GM21381 (cell line): ENCODE results near the gene PIK3R4.

Source experiments
- ATAC-seq: cut with Tn5 transposase; IDR thresholded peaks from one replicate; pipeline ENCODE4 v1.9.1; 2021; ENCODE audit warnings: mild to moderate bottlenecking, moderate library complexity; ENCODE audit not compliant: unreplicated experiment

The PIK3R4 gene

GRCh38 chr3:130688697-130689470 lies 57.7 kb downstream of the PIK3R4 start:
- ATAC-seq, result no peak

- ATAC-seq, result no peak
Measured at GRCh38 chr3:130688015-130688688, 58.5 kb downstream of the PIK3R4 start.

GRCh38 chr3:130687327-130687726 lies 59.3 kb downstream of the PIK3R4 start:
- no peak for ATAC-seq

GRCh38 chr3:130686833-130687232 lies 59.8 kb downstream of the PIK3R4 start:
- peak; percentile 58 for ATAC-seq

- no peak for ATAC-seq
Measured at GRCh38 chr3:130682131-130682530, 64.5 kb downstream of the PIK3R4 start.

GRCh38 chr3:130679218-130679617 lies 67.4 kb downstream of the PIK3R4 start:
- no peak for ATAC-seq

GRCh38 chr3:130677343-130677742 lies 69.3 kb downstream of the PIK3R4 start:
- ATAC-seq, result no peak

GRCh38 chr3:130671545-130672312 lies 74.9 kb downstream of the PIK3R4 start:
- no peak for ATAC-seq

- no peak for ATAC-seq
Measured at GRCh38 chr3:130669740-130670139, 76.9 kb downstream of the PIK3R4 start.

- ATAC-seq, result no peak
Measured at GRCh38 chr3:130663092-130663491, 83.5 kb downstream of the PIK3R4 start.

- ATAC-seq, result no peak
Measured at GRCh38 chr3:130662501-130662996, 84.1 kb downstream of the PIK3R4 start.

GRCh38 chr3:130661140-130661891 lies 85.3 kb downstream of the PIK3R4 start:
- ATAC-seq, result no peak

- ATAC-seq, result no peak
Measured at GRCh38 chr3:130659911-130660310, 86.7 kb downstream of the PIK3R4 start.

GRCh38 chr3:130658678-130659077 lies 88.0 kb downstream of the PIK3R4 start:
- no peak for ATAC-seq

GRCh38 chr3:130656627-130657026 lies 90.0 kb downstream of the PIK3R4 start:
- no peak for ATAC-seq

- no peak for ATAC-seq
Measured at GRCh38 chr3:130654921-130655320, 91.7 kb downstream of the PIK3R4 start.

- no peak for ATAC-seq
Measured at GRCh38 chr3:130654091-130654490, 92.5 kb downstream of the PIK3R4 start.

GRCh38 chr3:130649061-130649654 lies 97.5 kb downstream of the PIK3R4 start:
- no peak for ATAC-seq

- ATAC-seq, result no peak
Measured at GRCh38 chr3:130648293-130648692, 98.3 kb downstream of the PIK3R4 start.

GRCh38 chr3:130645261-130645660 lies 101.4 kb downstream of the PIK3R4 start:
- no peak for ATAC-seq
